Breast epithelium (tissue), 4 donors: ENCODE measurements around the gene CLIC3. TPM values are rescaled to one million over a fixed set of nuclear protein-coding genes. Genes with fewer than 3 reads are reported as not detected.

Experiments used
- DNase-seq, 2 donors: peaks; one replicate each; pipeline ENCODE4 v3.0.0-alpha.2; 2019; ENCODE audit warnings: low spot score in 2 of 2
- H3K27ac ChIP-seq, 2 donors: fragments of 200-600 bp; sonication (generic) in 1 of 2; one replicate each; pipeline ENCODE4 v1.5.1; 2016 to 2019; ENCODE audit warnings: mild to moderate bottlenecking in 1 of 2
- H3K27me3 ChIP-seq, 2 donors: fragments of 200-600 bp; sonication (generic) in 1 of 2; one replicate each; pipeline versions ENCODE4 v1.5.1 to v1.6.0; 2017 to 2019; ENCODE audit warnings: control low read depth in 1 of 2, mild to moderate bottlenecking in 1 of 2
- H3K36me3 ChIP-seq: fragments of 200-600 bp; one replicate; pipeline ENCODE4 v1.5.1; 2019
- H3K4me1 ChIP-seq, 2 donors: fragments of 200-600 bp; sonication (generic); one replicate each; pipeline ENCODE4 v1.5.1; 2016 to 2019; ENCODE audit warnings: control low read depth in 1 of 2
- H3K4me3 ChIP-seq, 3 donors: fragments of 200-600 bp; sonication (generic); 1 replicate in 2 of 3; 2 replicates in 1 of 3; pipeline ENCODE4 v1.5.1; 2016 to 2019; ENCODE audit warnings: mild to moderate bottlenecking in 3 of 3, moderate library complexity in 2 of 3
- H3K9me3 ChIP-seq, 2 donors: fragments of 200-600 bp; sonication (generic) in 1 of 2; one replicate each; pipeline ENCODE4 v1.5.1; 2016 to 2019; ENCODE audit warnings: control low read depth in 1 of 2
- CTCF ChIP-seq, 3 donors: fragments of 450-650 bp; IDR thresholded peaks; one replicate each; pipeline ENCODE4 v1.5.1; 2016 to 2017; ENCODE audit warnings: antibody characterized with exemption in 3 of 3, mild to moderate bottlenecking in 3 of 3, moderate library complexity in 3 of 3
- POLR2A ChIP-seq: fragments of 450-650 bp; IDR thresholded peaks from one replicate; pipeline ENCODE4 v1.6.1; 2016; ENCODE audit warnings: antibody characterized with exemption, mild to moderate bottlenecking, moderate library complexity
- POLR2AphosphoS5 ChIP-seq, 3 donors: sonication (generic); formaldehyde crosslinking; IDR thresholded peaks; one replicate each; pipeline ENCODE4 v1.6.1; 2017; ENCODE audit warnings: antibody characterized with exemption in 3 of 3
- intact Hi-C: fragments of 100-400 bp; cut with DNase I; formaldehyde crosslinking; loops from one replicate; pipeline ENCODE4 v1.15.1; 2023; ENCODE audit warnings: low total_unique reads
- total RNA-seq, 3 donors: library from RNA; depleted of rRNA; stranded (reverse); fragments of >200 nt; gene quantifications; one replicate each; pipeline ENCODE4 v1.1.0, GENCODE V29; 2016

Gene CLIC3
- total RNA-seq, 3 donors from 2014 or later: 0.32 to 3.5 TPM; not detected in 1

- peak overlapping the region in 1 of 3 donors; percentile 62 for H3K4me3 ChIP-seq
- no peak for DNase-seq
- no peak overlapping the region for H3K27ac ChIP-seq
- no peaks in the 10 kb centered on the region for H3K9me3 ChIP-seq
- TF ChIP-seq CTCF (IDR thresholded peaks at IDR 0.05) (no peak), POLR2A (no peak), POLR2AphosphoS5 (IDR thresholded peaks at IDR 0.05) (no peak)
- peaks cover 7 to 27% of the 10 kb centered on the region in 2 donors for H3K4me1 ChIP-seq
- H3K27me3 ChIP-seq: no peaks in the 10 kb centered on the region
- H3K36me3 ChIP-seq: no peaks in the 10 kb centered on the region
- intact Hi-C loops: no loop called here
These were observed 1.5 kb downstream of the CLIC3 start for GRCh38 chr9:136994888-136995230.

- peak overlapping the region in 1 of 2 donors; percentile 7 for H3K27ac ChIP-seq
- no peaks in the 10 kb centered on the region for H3K9me3 ChIP-seq
- no peak for DNase-seq
- H3K4me3 ChIP-seq: peak overlapping the region in 1 of 3 donors; percentile 62
- TF ChIP-seq CTCF (IDR thresholded peaks at IDR 0.05) (no peak), POLR2AphosphoS5 (IDR thresholded peaks at IDR 0.05) (no peak), POLR2A (no peak)
- H3K36me3 ChIP-seq: no peaks in the 10 kb centered on the region
- H3K27me3 ChIP-seq: no peaks in the 10 kb centered on the region
- peaks cover 7 to 27% of the 10 kb centered on the region in 2 donors for H3K4me1 ChIP-seq
- intact Hi-C loops: no loop called here
These were observed 2.0 kb downstream of the CLIC3 start for GRCh38 chr9:136994180-136994887.

GRCh38 chr9:136992819-136993369 is 3.5 kb downstream of the CLIC3 start:
- intact Hi-C loops: no loop called here
- peaks cover 7 to 27% of the 10 kb centered on the region in 2 donors for H3K4me1 ChIP-seq
- H3K9me3 ChIP-seq: no peaks in the 10 kb centered on the region
- DNase-seq: no peak
- H3K36me3 ChIP-seq: no peaks in the 10 kb centered on the region
- peak overlapping the region; percentile 94 to 98 for H3K27ac ChIP-seq
- H3K27me3 ChIP-seq: no peaks in the 10 kb centered on the region
- peak overlapping the region; percentile 55 to 83 (median 79) for H3K4me3 ChIP-seq
- TF ChIP-seq POLR2AphosphoS5 (IDR thresholded peaks at IDR 0.05): no peak
- peak in 1 of 3 donors; percentile 1 for TF ChIP-seq CTCF (IDR thresholded peaks at IDR 0.05)

GRCh38 chr9:136991993-136992818 is 4.2 kb downstream of the CLIC3 start, which contains the start of gene PAXX:
PAXX (plus strand) TSS chr9:136992422; CDS start chr9:136992444, 22 bp downstream.
- intact Hi-C loops: no loop called here

More at GRCh38 chr9:136991993-136992818, 4.2 kb downstream of the CLIC3 start, which contains the start of gene PAXX:
- Histone ChIP-seq H3K9me3 (no peaks in the 10 kb centered on the region), H3K27ac (peak within 1 kb of the TSS; percentile 94 to 98), H3K4me3 (peak within 1 kb of the TSS; percentile 55 to 83 (median 79)), H3K27me3 (no peaks in the 10 kb centered on the region), H3K36me3 (no peaks in the 10 kb centered on the region), H3K4me1 (peaks cover 7 to 27% of the 10 kb centered on the region in 2 donors)
- TF ChIP-seq CTCF (IDR thresholded peaks at IDR 0.05): peak in 1 of 3 donors; percentile 15
- no peak for TF ChIP-seq POLR2A
- peak in 2 of 3 donors; percentile 2 to 34 for TF ChIP-seq POLR2AphosphoS5 (IDR thresholded peaks at IDR 0.05)
- DNase-seq: peak; percentile 86 to 92
